ENCODE measurements around the gene ASNSD1.
"Not testable (repeated sequence)": the region's sequence is repeated elsewhere in the genome, so short reads cannot be mapped to it uniquely, and the experiment has no call there.

ASNSD1 gene

GRCh38 chr2:189685540-189686229 is 24.4 kb downstream of the ASNSD1 start:
- no peaks in the 10 kb centered on the region for H3K36me3 ChIP-seq (ENCODE audit: control insufficient read depth, insufficient read depth, low read length)
- DNase-seq (ENCODE audit: low read depth, low spot score) = no peak
- no CpG with 5 or more reads among the region's 2 CpGs for WGBS (ENCODE audit: insufficient coverage, insufficient read length)
- H3K4me1 ChIP-seq (ENCODE audit: control insufficient read depth, insufficient read depth, low read length) = no peaks in the 10 kb centered on the region
- no peak overlapping the region for H3K27ac ChIP-seq (ENCODE audit: low read length)
- no peaks in the 10 kb centered on the region for H3K27me3 ChIP-seq (ENCODE audit: control insufficient read depth, insufficient read depth, low read length)
- no peak overlapping the region for H3K4me3 ChIP-seq (ENCODE audit: low read length)
- H3K9me3 ChIP-seq (ENCODE audit: control insufficient read depth, insufficient read depth, low read length) = no peaks in the 10 kb centered on the region

- not testable (repeated sequence) for H3K27me3 ChIP-seq (ENCODE audit: control insufficient read depth, insufficient read depth, low read length); DNase-seq (ENCODE audit: low read depth, low spot score); H3K27ac ChIP-seq (ENCODE audit: low read length); H3K36me3 ChIP-seq (ENCODE audit: control insufficient read depth, insufficient read depth, low read length); H3K4me1 ChIP-seq (ENCODE audit: control insufficient read depth, insufficient read depth, low read length); H3K4me3 ChIP-seq (ENCODE audit: low read length); H3K9me3 ChIP-seq (ENCODE audit: control insufficient read depth, insufficient read depth, low read length)
- no CpG with 5 or more reads among the region's 1 CpG for WGBS (ENCODE audit: insufficient coverage, insufficient read length)
Observed at GRCh38 chr2:189687796-189688195, 26.5 kb downstream of the ASNSD1 start.

- no peak overlapping the region for H3K27ac ChIP-seq (ENCODE audit: low read length)
- no CpG with 5 or more reads among the region's 3 CpGs for WGBS (ENCODE audit: insufficient coverage, insufficient read length)
Observed at GRCh38 chr2:189696223-189696622, 35.0 kb downstream of the ASNSD1 start.

GRCh38 chr2:189698020-189698887 is 37.0 kb downstream of the ASNSD1 start:
- H3K4me3 ChIP-seq (ENCODE audit: low read length) = no peak overlapping the region
- H3K27ac ChIP-seq (ENCODE audit: low read length) = no peak overlapping the region
- H3K4me1 ChIP-seq (ENCODE audit: control insufficient read depth, insufficient read depth, low read length) = no peaks in the 10 kb centered on the region
- H3K36me3 ChIP-seq (ENCODE audit: control insufficient read depth, insufficient read depth, low read length) = no peaks in the 10 kb centered on the region
- no CpG with 5 or more reads among the region's 6 CpGs for WGBS (ENCODE audit: insufficient coverage, insufficient read length)
- DNase-seq (ENCODE audit: low read depth, low spot score) = no peak
- no peaks in the 10 kb centered on the region for H3K9me3 ChIP-seq (ENCODE audit: control insufficient read depth, insufficient read depth, low read length)
- H3K27me3 ChIP-seq (ENCODE audit: control insufficient read depth, insufficient read depth, low read length) = no peaks in the 10 kb centered on the region

More at GRCh38 chr2:189696223-189696622, 35.0 kb downstream of the ASNSD1 start:
- H3K9me3 ChIP-seq (ENCODE audit: control insufficient read depth, insufficient read depth, low read length) = no peaks in the 10 kb centered on the region
- no peak overlapping the region for H3K4me3 ChIP-seq (ENCODE audit: low read length)
- H3K36me3 ChIP-seq (ENCODE audit: control insufficient read depth, insufficient read depth, low read length) = no peaks in the 10 kb centered on the region
- no peaks in the 10 kb centered on the region for H3K27me3 ChIP-seq (ENCODE audit: control insufficient read depth, insufficient read depth, low read length)
- DNase-seq (ENCODE audit: low read depth, low spot score) = no peak
- no peaks in the 10 kb centered on the region for H3K4me1 ChIP-seq (ENCODE audit: control insufficient read depth, insufficient read depth, low read length)

- WGBS (ENCODE audit: insufficient coverage, insufficient read length) = no CpG with 5 or more reads among the region's 2 CpGs
- no peak for DNase-seq (ENCODE audit: low read depth, low spot score)
- H3K27ac ChIP-seq (ENCODE audit: low read length) = no peak overlapping the region
Observed at GRCh38 chr2:189700681-189701080, 39.4 kb downstream of the ASNSD1 start.

GRCh38 chr2:189702071-189702470 is 40.8 kb downstream of the ASNSD1 start:
- Histone ChIP-seq H3K9me3 (ENCODE audit: control insufficient read depth, insufficient read depth, low read length) (no peaks in the 10 kb centered on the region), H3K27ac (ENCODE audit: low read length) (no peak overlapping the region), H3K27me3 (ENCODE audit: control insufficient read depth, insufficient read depth, low read length) (no peaks in the 10 kb centered on the region), H3K36me3 (ENCODE audit: control insufficient read depth, insufficient read depth, low read length) (no peaks in the 10 kb centered on the region), H3K4me3 (ENCODE audit: low read length) (no peak overlapping the region), H3K4me1 (ENCODE audit: control insufficient read depth, insufficient read depth, low read length) (no peaks in the 10 kb centered on the region)
- no peak for DNase-seq (ENCODE audit: low read depth, low spot score)

More at GRCh38 chr2:189700681-189701080, 39.4 kb downstream of the ASNSD1 start:
- no peaks in the 10 kb centered on the region for H3K9me3 ChIP-seq (ENCODE audit: control insufficient read depth, insufficient read depth, low read length)
- no peaks in the 10 kb centered on the region for H3K36me3 ChIP-seq (ENCODE audit: control insufficient read depth, insufficient read depth, low read length)
- H3K4me1 ChIP-seq (ENCODE audit: control insufficient read depth, insufficient read depth, low read length) = no peaks in the 10 kb centered on the region
- H3K27me3 ChIP-seq (ENCODE audit: control insufficient read depth, insufficient read depth, low read length) = no peaks in the 10 kb centered on the region
- no peak overlapping the region for H3K4me3 ChIP-seq (ENCODE audit: low read length)

- 0 out of 2 replicates have a peak, but pooled peaks cover 2% of the 10 kb centered on the region for H3K36me3 ChIP-seq (ENCODE audit: control insufficient read depth, insufficient read depth, low read length)
- H3K9me3 ChIP-seq (ENCODE audit: control insufficient read depth, insufficient read depth, low read length) = no peaks in the 10 kb centered on the region
- no peaks in the 10 kb centered on the region for H3K27me3 ChIP-seq (ENCODE audit: control insufficient read depth, insufficient read depth, low read length)
- H3K4me3 ChIP-seq (ENCODE audit: low read length) = no peak overlapping the region
- DNase-seq (ENCODE audit: low read depth, low spot score) = no peak
- WGBS (ENCODE audit: insufficient coverage, insufficient read length) = no CpG with 5 or more reads among the region's 5 CpGs
- H3K4me1 ChIP-seq (ENCODE audit: control insufficient read depth, insufficient read depth, low read length) = no peaks in the 10 kb centered on the region
- H3K27ac ChIP-seq (ENCODE audit: low read length) = no peak overlapping the region
Observed at GRCh38 chr2:189709501-189710221, 48.4 kb downstream of the ASNSD1 start.

- not testable (repeated sequence) for H3K4me1 ChIP-seq (ENCODE audit: control insufficient read depth, insufficient read depth, low read length); H3K9me3 ChIP-seq (ENCODE audit: control insufficient read depth, insufficient read depth, low read length); H3K27ac ChIP-seq (ENCODE audit: low read length); H3K27me3 ChIP-seq (ENCODE audit: control insufficient read depth, insufficient read depth, low read length); DNase-seq (ENCODE audit: low read depth, low spot score); H3K36me3 ChIP-seq (ENCODE audit: control insufficient read depth, insufficient read depth, low read length); H3K4me3 ChIP-seq (ENCODE audit: low read length)
- WGBS (ENCODE audit: insufficient coverage, insufficient read length) = no CpG with 5 or more reads among the region's 1 CpG
Observed at GRCh38 chr2:189717593-189717992, 56.3 kb downstream of the ASNSD1 start.

- no peaks in the 10 kb centered on the region for H3K4me1 ChIP-seq (ENCODE audit: control insufficient read depth, insufficient read depth, low read length)
- H3K27me3 ChIP-seq (ENCODE audit: control insufficient read depth, insufficient read depth, low read length) = no peaks in the 10 kb centered on the region
- H3K4me3 ChIP-seq (ENCODE audit: low read length) = no peak overlapping the region
- no peaks in the 10 kb centered on the region for H3K36me3 ChIP-seq (ENCODE audit: control insufficient read depth, insufficient read depth, low read length)
- H3K27ac ChIP-seq (ENCODE audit: low read length) = no peak overlapping the region
- WGBS (ENCODE audit: insufficient coverage, insufficient read length) = no CpG with 5 or more reads among the region's 4 CpGs
- no peak for DNase-seq (ENCODE audit: low read depth, low spot score)
- H3K9me3 ChIP-seq (ENCODE audit: control insufficient read depth, insufficient read depth, low read length) = no peaks in the 10 kb centered on the region
Observed at GRCh38 chr2:189719571-189719970, 58.3 kb downstream of the ASNSD1 start.

Measured in iPS DF 6.9 (cell line).